ENCODE results near the gene RTN4R. TPM values are rescaled to one million over a fixed set of nuclear protein-coding genes. Genes with fewer than 3 reads are reported as not detected.

Gene RTN4R
- total RNA-seq, 1 experiment from 2014 or later, result 11.1 TPM

GRCh38 chr22:20214853-20215252, 53.3 kb downstream of the RTN4R start:
- intact Hi-C loops (cut with micrococcal nuclease; ENCODE audit: unreplicated experiment), result no loop called here
- BruUV-seq (replicated peaks), result no TSS peak
- CTCF ChIA-PET, result no interaction called here

GRCh38 chr22:20213833-20214708, 54.0 kb downstream of the RTN4R start:
- Mint-ChIP-seq H3K27me3 (ENCODE audit: insufficient read depth, unreplicated experiment) (no peaks in the 10 kb centered on the region), H3K4me1 (ENCODE audit: low read depth, unreplicated experiment) (no peaks in the 10 kb centered on the region), H3K27ac (ENCODE audit: unreplicated experiment) (no peak overlapping the region), H3K9me3 (ENCODE audit: unreplicated experiment) (no peaks in the 10 kb centered on the region), H3K36me3 (ENCODE audit: insufficient read depth, unreplicated experiment) (no peaks in the 10 kb centered on the region), H3K4me3 (ENCODE audit: unreplicated experiment) (no peak overlapping the region)
- H3K27me3 ChIP-seq (replicated peaks; ENCODE audit: control insufficient read depth, insufficient read depth, low read length), result no peaks in the 10 kb centered on the region
- DNase-seq, result no peak
- ChIA-PET POLR2A (no interaction called here), CTCF (no interaction called here)
- no peak overlapping the region for H3K4me3 ChIP-seq (ENCODE audit: low read depth, low read length)
- TF ChIP-seq CTCF (IDR thresholded peaks at IDR 0.05; ENCODE audit: insufficient read depth in 1 of 2, low read depth in 1 of 2, low read length in 1 of 2, severe bottlenecking in 1 of 2, unreplicated experiment in 1 of 2), result no peak
- H3K4me1 ChIP-seq, result no peaks in the 10 kb centered on the region; the same call in 1 of the 2 replicates
- intact Hi-C loops (cut with micrococcal nuclease; ENCODE audit: unreplicated experiment), result no loop called here
- no peaks in the 10 kb centered on the region for H3K36me3 ChIP-seq (ENCODE audit: control insufficient read depth, insufficient read depth, low read length)
- H3K9me3 ChIP-seq, result no peaks in the 10 kb centered on the region
- BruUV-seq (replicated peaks), result no TSS peak

More at GRCh38 chr22:20214853-20215252, 53.3 kb downstream of the RTN4R start:
- Histone ChIP-seq H3K36me3 (ENCODE audit: control insufficient read depth, insufficient read depth, low read length) (no peaks in the 10 kb centered on the region), H3K4me3 (ENCODE audit: low read depth, low read length) (no peak overlapping the region), H3K9me3 (peaks cover 6% of the 10 kb centered on the region), H3K27me3 (replicated peaks; ENCODE audit: control insufficient read depth, insufficient read depth, low read length) (no peaks in the 10 kb centered on the region), H3K4me1 (no peaks in the 10 kb centered on the region; the same call in 1 of the 2 replicates)
- no peak overlapping the region for H3K4me3 Mint-ChIP-seq (ENCODE audit: unreplicated experiment)
- DNase-seq, result no peak
- POLR2A ChIA-PET, result no interaction called here
- no peaks in the 10 kb centered on the region for H3K9me3 Mint-ChIP-seq (ENCODE audit: unreplicated experiment)
- no peak overlapping the region for H3K27ac Mint-ChIP-seq (ENCODE audit: unreplicated experiment)
- no peaks in the 10 kb centered on the region for H3K4me1 Mint-ChIP-seq (ENCODE audit: low read depth, unreplicated experiment)
- H3K27me3 Mint-ChIP-seq (ENCODE audit: insufficient read depth, unreplicated experiment), result no peaks in the 10 kb centered on the region
- no peak for TF ChIP-seq CTCF (IDR thresholded peaks at IDR 0.05; ENCODE audit: insufficient read depth in 1 of 2, low read depth in 1 of 2, low read length in 1 of 2, severe bottlenecking in 1 of 2, unreplicated experiment in 1 of 2)
- H3K36me3 Mint-ChIP-seq (ENCODE audit: insufficient read depth, unreplicated experiment), result no peaks in the 10 kb centered on the region

GRCh38 chr22:20212754-20213699, 55.1 kb downstream of the RTN4R start:
- TF ChIP-seq CTCF (IDR thresholded peaks at IDR 0.05; ENCODE audit: insufficient read depth in 1 of 2, low read depth in 1 of 2, low read length in 1 of 2, severe bottlenecking in 1 of 2, unreplicated experiment in 1 of 2), result no peak
- Mint-ChIP-seq H3K4me3 (ENCODE audit: unreplicated experiment) (no peak overlapping the region), H3K9me3 (ENCODE audit: unreplicated experiment) (no peaks in the 10 kb centered on the region), H3K36me3 (ENCODE audit: insufficient read depth, unreplicated experiment) (no peaks in the 10 kb centered on the region), H3K27ac (ENCODE audit: unreplicated experiment) (no peak overlapping the region), H3K27me3 (ENCODE audit: insufficient read depth, unreplicated experiment) (no peaks in the 10 kb centered on the region), H3K4me1 (ENCODE audit: low read depth, unreplicated experiment) (no peaks in the 10 kb centered on the region)
- Histone ChIP-seq H3K27me3 (replicated peaks; ENCODE audit: control insufficient read depth, insufficient read depth, low read length) (no peaks in the 10 kb centered on the region), H3K4me1 (no peaks in the 10 kb centered on the region; the same call in 1 of the 2 replicates), H3K36me3 (ENCODE audit: control insufficient read depth, insufficient read depth, low read length) (no peaks in the 10 kb centered on the region), H3K4me3 (ENCODE audit: low read depth, low read length) (no peak overlapping the region), H3K9me3 (no peaks in the 10 kb centered on the region)
- POLR2A ChIA-PET, result no interaction called here
- no peak for DNase-seq
- CTCF ChIA-PET, result no interaction called here
- intact Hi-C loops (cut with micrococcal nuclease; ENCODE audit: unreplicated experiment), result no loop called here
- no TSS peak for BruUV-seq (replicated peaks)

All from Caco-2 (cell line).